GM21619 (cell line): ENCODE measurements around the gene HNF4A.

ENCODE experiments used
- ATAC-seq: cut with Tn5 transposase; IDR thresholded peaks from one replicate; pipeline ENCODE4 v1.9.1; 2021; ENCODE audit not compliant: unreplicated experiment

Gene HNF4A

DNA sequence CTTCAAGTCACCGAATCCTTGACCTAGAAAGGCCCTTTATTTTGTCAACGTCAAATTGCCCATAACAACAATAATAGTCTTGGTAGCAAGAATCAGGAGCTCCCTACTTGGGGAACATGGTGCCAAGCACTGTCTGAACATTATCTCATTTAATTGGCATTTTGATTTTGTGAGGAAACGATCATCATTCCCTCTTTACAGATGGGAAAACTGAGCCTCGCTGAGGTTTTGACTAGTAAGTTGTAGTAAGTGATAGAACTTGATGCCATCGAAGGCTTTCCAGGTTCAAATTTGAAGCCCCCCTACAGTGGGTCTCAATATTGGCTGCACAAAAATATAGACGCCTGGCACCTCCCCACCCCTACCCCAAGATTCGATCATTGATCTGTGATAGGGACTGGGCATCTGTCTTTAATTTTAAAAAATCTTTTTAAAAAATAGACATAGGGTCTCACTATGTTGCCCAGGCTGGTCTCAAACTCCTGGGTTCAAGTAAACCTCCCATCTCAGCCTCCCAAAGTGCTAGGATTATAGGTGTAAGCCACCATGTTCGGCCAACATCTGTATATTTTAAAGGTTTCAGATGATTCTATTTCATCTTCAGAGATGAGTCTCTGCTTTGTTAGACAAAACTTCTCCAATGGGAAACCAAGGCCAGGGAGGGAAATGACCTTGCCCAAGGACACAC, 36.7 kb downstream of the HNF4A start:
- no peak for ATAC-seq

- ATAC-seq: no peak
Measured at GRCh38 chr20:44392776-44393607, 37.5 kb downstream of the HNF4A start.

- ATAC-seq: no peak
Measured at GRCh38 chr20:44393608-44394451, 38.3 kb downstream of the HNF4A start.

DNA sequence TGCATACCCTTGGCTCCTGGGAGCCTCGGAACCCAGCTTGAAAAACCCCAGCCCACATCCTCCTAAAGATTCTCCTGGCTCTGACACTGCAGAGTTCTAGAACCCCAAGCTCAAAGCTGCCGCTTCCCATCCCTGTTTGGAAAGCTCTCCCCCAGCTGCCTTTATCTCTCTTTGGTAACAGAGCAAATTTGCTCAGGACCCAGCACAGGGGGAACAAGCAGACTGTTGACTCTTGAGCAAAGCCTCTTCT, 38.9 kb downstream of the HNF4A start:
- no peak for ATAC-seq

DNA sequence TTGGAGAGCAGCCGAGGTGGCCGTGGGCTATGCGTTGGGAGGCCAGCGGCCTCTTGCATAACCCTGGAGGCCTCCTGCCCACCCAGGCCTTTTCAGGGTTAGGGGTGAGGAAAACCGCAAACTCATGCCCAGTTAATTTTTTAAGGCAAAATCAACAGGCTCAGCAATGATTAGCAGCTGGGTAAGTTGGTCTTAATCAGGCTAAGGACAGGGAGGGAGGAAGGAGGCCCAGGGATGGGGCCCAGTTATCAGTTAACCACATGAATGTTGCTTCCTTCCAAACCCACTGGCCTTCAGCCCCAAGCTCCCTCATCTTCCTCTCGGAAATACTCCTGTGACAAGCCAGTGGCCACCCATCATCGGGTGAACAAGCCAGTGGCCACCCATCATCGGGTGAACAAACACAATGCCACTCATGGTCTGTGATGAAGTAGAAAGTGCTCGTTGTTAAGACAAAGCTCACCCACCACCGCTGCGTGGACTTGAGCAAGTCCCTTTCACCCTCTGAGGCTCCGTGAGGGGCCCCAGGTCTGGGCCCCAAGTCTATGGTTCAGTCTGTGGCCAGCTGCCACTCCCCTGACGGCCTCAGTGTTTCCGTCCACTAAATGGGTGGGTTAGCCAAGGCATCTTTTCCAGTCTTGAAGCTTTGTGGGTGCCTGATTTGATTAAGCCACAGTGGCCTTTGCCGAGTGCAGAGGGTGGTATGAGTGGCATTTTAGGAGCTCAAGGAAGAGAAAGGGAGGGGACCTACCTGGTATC, 39.4 kb downstream of the HNF4A start:
- ATAC-seq: no peak

DNA sequence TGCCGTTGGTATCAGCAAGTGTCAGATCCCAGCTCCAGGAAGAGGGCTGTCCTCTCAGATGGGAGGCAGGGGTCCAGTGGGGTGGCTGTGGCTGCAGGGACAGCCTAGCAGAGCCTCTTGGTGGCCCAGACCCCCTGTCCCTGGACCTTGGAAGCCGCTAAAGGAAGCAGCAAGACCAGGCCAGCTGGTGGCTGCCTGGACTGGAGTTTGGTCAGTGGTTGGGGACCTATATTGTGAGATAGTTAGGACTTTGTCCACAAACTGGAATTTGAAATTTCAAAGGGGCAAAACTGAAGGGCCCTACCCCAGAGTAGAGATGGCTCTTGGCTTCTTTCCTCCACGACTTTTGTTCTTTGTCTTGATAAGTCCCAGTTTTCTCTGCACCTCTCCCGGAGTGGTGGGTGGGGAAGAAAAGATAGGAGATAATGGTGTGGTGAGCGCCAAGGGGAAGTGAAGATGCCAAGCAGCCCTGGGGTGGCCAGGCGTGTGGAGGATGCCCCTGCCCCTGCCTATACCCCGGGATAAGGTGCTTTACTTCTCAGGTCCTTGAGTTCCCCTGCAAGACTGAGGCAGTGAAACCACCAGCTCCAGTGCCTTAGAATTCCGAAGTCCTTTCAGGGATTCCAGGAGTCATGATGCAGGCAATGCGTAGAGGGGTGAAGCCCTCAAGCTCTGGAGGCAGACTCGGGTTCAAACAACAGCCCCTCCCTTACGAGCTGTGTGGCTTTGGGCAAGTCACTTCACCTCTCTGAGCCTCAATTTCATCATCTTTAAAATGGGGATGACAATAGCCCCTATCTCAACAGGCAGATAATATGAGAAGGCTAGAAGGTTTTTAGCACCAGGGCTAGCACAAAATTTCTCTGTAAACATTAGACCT, 40.2 kb downstream of the HNF4A start:
- ATAC-seq: no peak

DNA sequence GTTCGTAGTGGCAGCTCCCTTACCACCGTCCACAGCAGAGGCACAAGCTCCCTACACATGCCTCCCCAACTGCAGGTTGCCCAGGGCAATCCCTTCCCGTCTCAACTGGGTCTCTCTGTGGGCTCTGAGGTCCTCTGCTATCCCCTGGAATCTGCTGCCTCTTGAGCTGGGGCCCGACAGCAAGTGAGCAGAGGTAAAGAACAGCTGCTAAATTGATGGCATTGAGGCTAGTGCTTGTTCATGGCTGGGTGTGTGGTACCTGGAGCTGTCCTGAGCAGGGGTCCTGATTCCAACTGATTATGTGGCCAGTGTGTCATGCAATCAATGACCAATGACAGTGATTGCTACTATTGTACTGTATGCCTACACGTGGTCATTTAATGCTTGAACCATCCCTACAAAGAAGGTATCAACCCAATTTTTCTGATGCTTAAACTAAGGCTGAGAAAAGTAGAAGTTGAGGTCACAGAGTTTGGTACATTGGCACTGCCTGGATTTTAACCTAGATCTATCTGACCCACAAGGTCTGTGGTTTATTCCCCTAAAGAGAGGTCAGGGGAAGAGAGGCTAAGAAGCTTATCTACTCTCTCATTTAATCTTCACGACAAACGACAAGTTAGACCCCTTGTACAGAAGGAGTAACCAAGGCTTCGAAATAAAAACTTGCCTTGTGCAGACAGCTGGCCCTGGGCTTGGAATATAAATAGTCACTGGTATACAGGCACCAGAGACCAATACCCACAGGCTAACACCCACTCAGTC, 41.1 kb downstream of the HNF4A start:
- no peak for ATAC-seq

GRCh38 chr20:44398335-44398734, 42.8 kb downstream of the HNF4A start:
- no peak for ATAC-seq

GRCh38 chr20:44399446-44399845, 43.9 kb downstream of the HNF4A start:
- ATAC-seq: no peak

DNA sequence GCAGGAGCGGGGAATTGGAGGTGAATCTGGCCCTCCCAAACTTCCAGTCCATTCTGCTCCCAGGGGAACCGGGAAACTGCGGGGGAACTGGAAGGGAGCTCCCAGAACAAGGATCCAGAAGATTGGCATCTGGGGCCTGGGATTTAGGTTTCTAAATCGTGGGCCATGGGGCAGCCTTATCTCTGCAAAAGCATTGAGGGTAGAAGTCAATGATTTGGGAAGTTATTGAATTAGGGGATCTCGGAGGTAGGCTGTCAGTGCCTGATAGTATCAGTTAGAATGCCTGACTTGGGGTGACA, 45.1 kb downstream of the HNF4A start:
- ATAC-seq: no peak

GRCh38 chr20:44400970-44401769, 45.7 kb downstream of the HNF4A start:
- ATAC-seq: no peak

DNA sequence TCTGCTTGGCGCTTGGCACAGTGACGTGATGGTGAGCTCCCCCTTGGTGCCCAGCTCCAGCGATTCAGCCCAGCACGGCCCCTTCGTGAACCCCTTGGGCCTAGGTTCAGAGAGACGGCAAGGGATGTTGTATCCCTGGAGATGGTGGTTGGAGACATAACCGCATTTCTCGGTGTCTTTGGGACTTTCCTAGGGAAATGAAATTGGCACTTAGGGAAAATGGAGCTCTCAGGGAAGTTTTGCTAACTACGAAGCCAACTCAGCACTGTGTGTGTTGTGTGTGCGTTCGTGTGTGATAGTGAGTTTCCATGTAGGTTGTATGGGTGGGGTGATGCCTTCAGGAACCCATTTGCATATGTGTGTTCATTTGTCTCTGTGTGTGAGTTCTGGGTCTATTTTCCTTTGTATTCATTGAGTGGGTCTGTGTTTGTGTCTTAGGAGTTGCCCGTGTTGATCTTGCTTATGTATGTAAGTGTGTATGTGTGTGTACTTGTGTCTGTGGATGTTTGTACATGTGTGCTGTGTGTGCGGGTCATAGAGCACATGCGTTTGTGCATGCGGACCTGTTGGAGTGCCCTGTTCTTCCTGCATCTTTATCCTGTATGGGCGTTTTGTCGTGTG, 46.4 kb downstream of the HNF4A start:
- no peak for ATAC-seq

GRCh38 chr20:44402391-44403193, 47.1 kb downstream of the HNF4A start:
- ATAC-seq: no peak

DNA sequence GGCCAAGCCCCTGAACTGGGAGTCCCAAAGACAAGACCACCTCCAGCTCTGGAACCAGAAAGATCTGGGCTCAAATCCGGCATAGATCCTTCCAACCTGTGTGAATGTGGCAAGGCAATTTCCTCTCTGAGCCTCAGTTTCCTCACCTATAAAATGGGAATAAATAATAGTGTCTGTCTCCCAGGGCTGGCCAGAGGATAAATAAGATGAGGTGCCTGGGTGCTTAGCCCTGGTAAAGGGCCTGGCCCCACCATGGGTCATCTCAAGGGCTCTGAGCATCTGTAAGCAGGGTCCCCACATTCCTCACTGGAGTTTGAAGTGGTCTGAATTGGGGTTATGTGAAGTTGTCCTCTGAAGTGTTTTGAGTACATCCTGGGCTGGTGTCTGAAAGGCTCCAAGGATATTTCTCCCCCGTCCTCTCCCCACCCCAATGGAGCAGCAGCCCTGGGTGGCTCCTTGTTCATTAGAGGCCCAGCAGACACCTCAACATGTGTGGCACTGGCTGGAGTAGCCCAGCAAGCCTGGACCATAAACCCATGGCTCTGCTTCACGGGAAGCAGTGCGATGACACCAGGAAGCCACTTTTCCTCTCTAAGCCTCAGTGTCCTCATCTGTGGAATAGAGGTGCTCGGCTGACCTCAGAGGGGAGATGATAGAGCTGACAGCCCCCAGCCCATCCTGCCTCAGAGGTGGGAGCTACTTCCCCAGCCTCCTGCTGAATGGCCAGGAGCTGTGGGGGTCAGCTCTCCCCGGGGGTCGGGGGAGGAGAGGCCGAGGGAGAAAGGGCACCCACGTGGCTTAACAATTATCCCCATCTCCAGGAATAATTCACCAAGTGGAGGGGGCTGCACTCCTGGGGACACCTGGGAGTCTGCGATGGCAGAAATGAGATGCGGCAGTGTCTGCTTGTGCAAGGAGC, 48.0 kb downstream of the HNF4A start:
- ATAC-seq: no peak

DNA sequence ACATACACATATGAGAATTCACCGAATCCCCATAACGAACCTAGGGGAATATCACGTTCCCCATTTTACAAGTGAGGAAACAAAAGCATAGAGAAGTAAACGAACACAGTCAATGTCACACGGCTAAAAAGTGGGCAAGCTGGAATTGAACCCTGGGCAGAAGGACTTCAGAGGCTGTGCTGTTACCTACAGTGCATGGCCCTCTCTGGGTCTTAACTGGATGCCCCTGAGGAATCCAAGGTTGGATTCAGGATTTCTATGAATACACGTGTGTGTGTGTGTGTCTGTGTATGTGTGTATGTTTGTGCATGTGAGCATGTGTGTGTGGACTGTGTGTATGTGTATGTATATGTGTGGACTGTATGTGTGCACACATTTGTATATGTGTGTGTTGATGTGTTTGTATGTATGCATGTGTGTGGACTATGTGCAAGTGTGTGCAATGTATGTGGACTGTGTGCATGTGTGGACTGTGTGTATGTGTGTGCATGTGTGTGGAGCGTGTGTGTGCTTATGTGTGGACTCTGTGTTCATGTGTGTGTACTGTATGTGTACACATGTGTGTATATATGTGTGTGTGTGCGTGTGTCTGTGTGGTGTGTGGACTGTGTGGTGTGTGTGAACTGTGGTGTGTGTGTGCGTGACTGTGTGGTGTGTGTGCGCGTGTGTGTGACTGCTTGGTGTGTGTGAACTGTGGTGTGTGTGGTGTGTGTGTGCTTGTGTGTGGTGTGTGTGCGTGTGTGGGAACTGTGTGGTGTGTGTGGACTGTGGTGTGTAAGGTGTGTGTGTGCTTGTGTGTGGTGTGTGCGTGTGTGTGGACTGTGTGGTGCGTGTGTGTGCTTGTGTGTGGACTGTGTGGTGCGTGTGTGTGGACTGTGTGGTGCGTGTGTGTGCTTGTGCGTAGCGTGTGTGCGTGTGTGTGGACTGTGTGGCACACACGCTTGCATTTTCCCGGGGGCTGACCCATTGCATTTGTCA, 49.0 kb downstream of the HNF4A start:
- ATAC-seq: no peak
